GM20000 (cell line): ENCODE results near the gene LEKR1.
"Not testable (repeated sequence)": the region's sequence is repeated elsewhere in the genome, so short reads cannot be mapped to it uniquely, and the experiment has no call there.

ENCODE experiments used
- DNase-seq: peaks from one replicate; pipeline ENCODE4 v3.0.0; 2012; ENCODE audit warnings: low spot score
- TF ChIP-seq, protein P1 (sequence below): IDR thresholded peaks from 2 replicates; pipeline ENCODE4 v1.5.1; 2012; ENCODE audit warnings: mild to moderate bottlenecking, control low read depth; ENCODE audit errors: extremely low read depth, missing control alignments

Gene LEKR1

DNA sequence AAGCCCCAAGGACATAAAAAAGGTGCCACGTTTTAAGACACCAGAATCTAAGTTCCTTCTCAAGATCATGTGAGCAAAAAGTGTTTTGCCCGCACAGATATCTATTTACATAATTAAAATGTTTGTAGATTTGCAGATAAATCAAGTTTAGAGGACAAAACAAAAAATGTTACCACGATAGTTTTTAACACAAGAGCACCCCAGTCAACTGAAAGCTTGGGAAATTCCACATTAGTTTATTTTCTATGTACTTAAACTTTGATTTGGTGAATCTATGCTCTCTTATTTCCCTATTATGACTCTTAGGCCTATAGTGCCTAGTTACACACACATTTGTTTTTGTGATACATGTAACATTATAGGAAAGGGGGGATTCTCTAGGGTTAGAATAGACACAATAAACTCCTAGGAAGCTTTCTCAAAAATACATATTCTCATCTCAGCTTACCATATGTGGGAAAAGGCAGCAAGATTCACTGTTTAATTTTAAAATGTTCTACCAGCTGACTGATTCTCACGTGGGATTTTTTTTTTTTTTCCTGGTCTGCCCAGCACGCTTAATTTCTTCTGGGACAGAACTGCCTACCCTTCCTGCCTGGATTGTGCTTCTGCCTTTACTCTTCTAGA is 8.4 kb upstream of the LEKR1 start:
- TF ChIP-seq, protein P1, sequence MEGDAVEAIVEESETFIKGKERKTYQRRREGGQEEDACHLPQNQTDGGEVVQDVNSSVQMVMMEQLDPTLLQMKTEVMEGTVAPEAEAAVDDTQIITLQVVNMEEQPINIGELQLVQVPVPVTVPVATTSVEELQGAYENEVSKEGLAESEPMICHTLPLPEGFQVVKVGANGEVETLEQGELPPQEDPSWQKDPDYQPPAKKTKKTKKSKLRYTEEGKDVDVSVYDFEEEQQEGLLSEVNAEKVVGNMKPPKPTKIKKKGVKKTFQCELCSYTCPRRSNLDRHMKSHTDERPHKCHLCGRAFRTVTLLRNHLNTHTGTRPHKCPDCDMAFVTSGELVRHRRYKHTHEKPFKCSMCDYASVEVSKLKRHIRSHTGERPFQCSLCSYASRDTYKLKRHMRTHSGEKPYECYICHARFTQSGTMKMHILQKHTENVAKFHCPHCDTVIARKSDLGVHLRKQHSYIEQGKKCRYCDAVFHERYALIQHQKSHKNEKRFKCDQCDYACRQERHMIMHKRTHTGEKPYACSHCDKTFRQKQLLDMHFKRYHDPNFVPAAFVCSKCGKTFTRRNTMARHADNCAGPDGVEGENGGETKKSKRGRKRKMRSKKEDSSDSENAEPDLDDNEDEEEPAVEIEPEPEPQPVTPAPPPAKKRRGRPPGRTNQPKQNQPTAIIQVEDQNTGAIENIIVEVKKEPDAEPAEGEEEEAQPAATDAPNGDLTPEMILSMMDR = no peak
- no peak for DNase-seq

GRCh38 chr3:156818273-156818651 is 7.9 kb upstream of the LEKR1 start:
- TF ChIP-seq, protein P1 = no peak
- DNase-seq = no peak

- DNase-seq = no peak
- TF ChIP-seq, protein P1 = no peak
Measured at GRCh38 chr3:156818890-156819289, 7.3 kb upstream of the LEKR1 start.

DNA sequence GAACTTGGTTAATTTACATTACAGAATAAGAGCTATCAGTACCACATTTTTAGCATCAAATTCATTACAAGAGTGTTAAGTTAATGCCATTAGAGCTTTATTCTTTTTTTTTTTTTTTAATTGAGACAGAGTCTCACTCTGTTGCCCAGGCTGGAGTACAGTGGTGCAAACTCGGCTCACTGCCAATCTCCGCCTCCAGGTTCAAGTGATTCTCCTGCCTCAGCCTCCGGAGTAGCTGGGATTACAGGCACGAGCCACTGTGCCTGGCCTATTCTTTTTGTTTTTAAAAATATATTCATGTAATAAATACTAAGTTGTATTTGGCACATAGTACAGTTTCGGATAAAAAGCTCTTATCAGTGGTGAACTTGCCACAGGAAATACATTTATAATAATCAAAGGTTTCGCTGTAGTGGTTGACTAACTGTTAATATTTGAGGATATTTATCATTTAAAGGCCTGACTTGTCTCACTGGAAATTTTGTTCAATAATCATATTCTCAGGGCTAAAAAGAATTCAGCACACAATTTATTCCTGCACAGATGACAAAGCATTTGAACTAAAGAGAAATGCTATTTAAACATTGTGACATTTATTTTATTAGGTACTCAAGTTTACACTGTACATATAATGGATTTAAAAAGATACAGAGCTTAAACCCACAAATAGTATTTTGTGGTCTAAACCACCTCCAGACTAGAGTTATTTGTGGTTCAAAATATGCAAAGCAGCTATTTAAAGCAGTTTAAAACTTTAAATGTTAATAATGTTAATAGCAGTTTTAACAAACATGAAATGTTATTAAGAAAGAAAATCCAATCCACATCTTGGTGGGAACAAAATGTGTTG is 6.1 kb upstream of the LEKR1 start:
- no peak for DNase-seq
- TF ChIP-seq, protein P1 = no peak

DNA sequence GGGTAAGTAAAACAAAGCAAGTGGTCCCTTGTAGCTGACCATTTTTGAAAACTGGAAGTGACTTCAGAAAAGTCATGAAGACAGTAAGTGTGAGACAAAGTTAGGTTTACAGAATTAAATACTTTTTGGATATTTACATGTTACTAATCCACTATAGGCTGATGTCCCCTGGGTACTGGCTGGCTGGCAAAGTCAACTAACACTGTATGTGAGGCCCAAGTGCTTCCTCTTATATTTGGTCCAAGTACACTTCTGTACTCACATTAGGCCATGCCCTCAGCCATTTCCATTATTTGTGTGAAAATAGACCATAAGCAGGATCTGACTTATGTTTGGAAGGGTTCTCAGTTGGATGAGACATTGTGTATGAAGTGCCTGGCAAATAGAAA is 5.5 kb upstream of the LEKR1 start:
- DNase-seq = peak; percentile 34
- TF ChIP-seq, protein P1 = no peak

GRCh38 chr3:156822626-156823260 is 3.4 kb upstream of the LEKR1 start:
- DNase-seq = not testable (repeated sequence)

- DNase-seq = no peak
- TF ChIP-seq, protein P1 = no peak
Measured at GRCh38 chr3:156825795-156826143, 384 bp upstream of the LEKR1 start.
